ENCODE data around the gene ERMARD. TPM values are rescaled to one million over a fixed set of nuclear protein-coding genes. Genes with fewer than 3 reads are reported as not detected.

ERMARD gene
- polyA plus RNA-seq, 1 experiment, result 31.8 TPM

GRCh38 chr6:169766921-169767736 is 15.7 kb downstream of the ERMARD start:
- DNase-seq (ENCODE audit: low read depth), result no peak
- ChIA-PET CTCF (interaction anchor here (1.1 kb wide), 1 partner anchor 24 kb away, joined by 6 read pairs; no protein-coding TSS in a partner anchor), POLR2A (no interaction called here)
- Histone ChIP-seq H3K4me3 (ENCODE audit: low read depth, low read length) (no peak overlapping the region), H3K36me3 (ENCODE audit: control insufficient read depth, insufficient read depth, low read length) (peaks cover 5% of the 10 kb centered on the region), H3K27me3 (ENCODE audit: control insufficient read depth, insufficient read depth, low read length) (no peaks in the 10 kb centered on the region)
- no peak for TF ChIP-seq CTCF (IDR thresholded peaks at IDR 0.05; ENCODE audit: insufficient read depth, low read depth, low read length)

- peaks cover 5% of the 10 kb centered on the region for H3K36me3 ChIP-seq (ENCODE audit: control insufficient read depth, insufficient read depth, low read length)
- CTCF ChIA-PET, result no interaction called here
- DNase-seq (ENCODE audit: low read depth), result no peak
- no peak overlapping the region for H3K4me3 ChIP-seq (ENCODE audit: low read depth, low read length)
- TF ChIP-seq CTCF (IDR thresholded peaks at IDR 0.05; ENCODE audit: insufficient read depth, low read depth, low read length), result no peak
- no peaks in the 10 kb centered on the region for H3K27me3 ChIP-seq (ENCODE audit: control insufficient read depth, insufficient read depth, low read length)
- POLR2A ChIA-PET, result no interaction called here
Observed at GRCh38 chr6:169774347-169774746, 22.9 kb downstream of the ERMARD start.

GRCh38 chr6:169775321-169775720 is 23.9 kb downstream of the ERMARD start:
- ChIA-PET CTCF (interaction anchor here (1.6 kb wide), 1 partner anchor 15 kb away, joined by 4 read pairs; no protein-coding TSS in a partner anchor), POLR2A (no interaction called here)
- Histone ChIP-seq H3K4me3 (ENCODE audit: low read depth, low read length) (no peak overlapping the region), H3K36me3 (ENCODE audit: control insufficient read depth, insufficient read depth, low read length) (peaks cover 5% of the 10 kb centered on the region), H3K27me3 (ENCODE audit: control insufficient read depth, insufficient read depth, low read length) (no peaks in the 10 kb centered on the region)
- TF ChIP-seq CTCF (IDR thresholded peaks at IDR 0.05; ENCODE audit: insufficient read depth, low read depth, low read length), result no peak
- DNase-seq (ENCODE audit: low read depth), result no peak

GRCh38 chr6:169776379-169776778 is 25.0 kb downstream of the ERMARD start:
- H3K27me3 ChIP-seq (ENCODE audit: control insufficient read depth, insufficient read depth, low read length), result no peaks in the 10 kb centered on the region
- H3K4me3 ChIP-seq (ENCODE audit: low read depth, low read length), result no peak overlapping the region
- peaks cover 5% of the 10 kb centered on the region for H3K36me3 ChIP-seq (ENCODE audit: control insufficient read depth, insufficient read depth, low read length)
- ChIA-PET POLR2A (no interaction called here), CTCF (interaction anchor here (1.6 kb wide), 1 partner anchor 14 kb away, joined by 4 read pairs; no protein-coding TSS in a partner anchor)
- no peak for DNase-seq (ENCODE audit: low read depth)
- no peak for TF ChIP-seq CTCF (IDR thresholded peaks at IDR 0.05; ENCODE audit: insufficient read depth, low read depth, low read length)

- no peak for DNase-seq (ENCODE audit: low read depth)
- no peak for TF ChIP-seq CTCF (IDR thresholded peaks at IDR 0.05; ENCODE audit: insufficient read depth, low read depth, low read length)
- POLR2A ChIA-PET, result no interaction called here
- H3K27me3 ChIP-seq (ENCODE audit: control insufficient read depth, insufficient read depth, low read length), result no peaks in the 10 kb centered on the region
- H3K36me3 ChIP-seq (ENCODE audit: control insufficient read depth, insufficient read depth, low read length), result peaks cover 6% of the 10 kb centered on the region
- CTCF ChIA-PET, result interaction anchor here (1.2 kb wide), 1 partner anchor 12 kb away, joined by 5 read pairs; no protein-coding TSS in a partner anchor
- no peak overlapping the region for H3K4me3 ChIP-seq (ENCODE audit: low read depth, low read length)
Observed at GRCh38 chr6:169777896-169778295, 26.5 kb downstream of the ERMARD start.
